ENCODE measurements around the gene RCSD1. TPM values are rescaled to one million over a fixed set of nuclear protein-coding genes. Genes with fewer than 3 reads are reported as not detected.

RCSD1 gene
- total RNA-seq, 5 donors from 2014 or later (not counting 1 experiment from before 2014, with no cell fraction given) = 101 to 126 (median 107) TPM

GRCh38 chr1:167701510-167701909 is 71.5 kb downstream of the RCSD1 start:
- Mint-ChIP-seq H3K4me1 (peaks cover 9 to 24% (median 20%) of the 10 kb centered on the region in 3 donors), H3K9me3 (no peaks in the 10 kb centered on the region), H3K27ac (peak overlapping the region; percentile 43 to 58), H3K36me3 (peaks cover 63% of the 10 kb centered on the region), H3K27me3 (no peaks in the 10 kb centered on the region), H3K4me3 (no peak overlapping the region)
- ChIA-PET POLR2A (no interaction called here), CTCF (interaction anchor here in 1 of 2 donors (1.1 kb wide), 1 partner anchor 20 kb away, joined by 3 read pairs; no protein-coding TSS in a partner anchor)
- Histone ChIP-seq H3K4me3 (ENCODE audit: control insufficient read depth in 1 of 2, extremely low read depth in 1 of 2, low read length in 1 of 2) (no peak overlapping the region), H3K27ac (ENCODE audit: low read length) (no peak overlapping the region), H3K4me1 (ENCODE audit: control insufficient read depth in 1 of 2, extremely low read depth in 1 of 2, insufficient read depth in 2 of 2, low read length in 2 of 2) (no peaks in the 10 kb centered on the region), H3K27me3 (replicated peaks in 1 of 2; ENCODE audit: control insufficient read depth in 2 of 2, extremely low read depth in 1 of 2, insufficient read depth in 2 of 2, low read length in 1 of 2) (no peaks in the 10 kb centered on the region), H3K36me3 (ENCODE audit: control insufficient read depth in 2 of 2, extremely low read depth in 1 of 2, insufficient read depth in 1 of 2, low read length in 1 of 2) (peaks cover 12 to 95% of the 10 kb centered on the region in 2 donors), H3K9me3 (no peaks in the 10 kb centered on the region)
- ATAC-seq (replicated peaks in 1 of 4) (no peak), DNase-seq (no peak)
- WGBS (ENCODE audit: insufficient coverage) = 80% methylated on average over 1 of the region's 1 CpG

GRCh38 chr1:167703557-167703956 is 73.5 kb downstream of the RCSD1 start:
- POLR2A ChIA-PET = no interaction called here
- no peaks in the 10 kb centered on the region for H3K4me1 ChIP-seq (ENCODE audit: control insufficient read depth in 1 of 2, extremely low read depth in 1 of 2, insufficient read depth in 2 of 2, low read length in 2 of 2)
- peak overlapping the region; percentile 40 to 78 for H3K27ac Mint-ChIP-seq
- H3K9me3 Mint-ChIP-seq = no peaks in the 10 kb centered on the region
- H3K9me3 ChIP-seq = no peaks in the 10 kb centered on the region
- no peak overlapping the region for H3K4me3 ChIP-seq (ENCODE audit: control insufficient read depth in 1 of 2, extremely low read depth in 1 of 2, low read length in 1 of 2)
- no peaks in the 10 kb centered on the region for H3K27me3 ChIP-seq (replicated peaks in 1 of 2; ENCODE audit: control insufficient read depth in 2 of 2, extremely low read depth in 1 of 2, insufficient read depth in 2 of 2, low read length in 1 of 2)
- no peaks in the 10 kb centered on the region for H3K27me3 Mint-ChIP-seq
- 100% methylated on average over 1 of the region's 1 CpG for WGBS (ENCODE audit: insufficient coverage)
- peaks cover 48% of the 10 kb centered on the region for H3K36me3 Mint-ChIP-seq
- DNase-seq (no peak), ATAC-seq (replicated peaks in 1 of 4) (no peak)
- peaks cover 2 to 77% of the 10 kb centered on the region in 2 donors for H3K36me3 ChIP-seq (ENCODE audit: control insufficient read depth in 2 of 2, extremely low read depth in 1 of 2, insufficient read depth in 1 of 2, low read length in 1 of 2)
- H3K4me3 Mint-ChIP-seq = no peak overlapping the region
- H3K27ac ChIP-seq (ENCODE audit: low read length) = no peak overlapping the region
- H3K4me1 Mint-ChIP-seq = peaks cover 10 to 33% (median 27%) of the 10 kb centered on the region in 3 donors
- CTCF ChIA-PET = no interaction called here

GRCh38 chr1:167704715-167705114 is 74.7 kb downstream of the RCSD1 start:
- H3K27me3 Mint-ChIP-seq = no peaks in the 10 kb centered on the region
- H3K4me3 Mint-ChIP-seq = no peak overlapping the region
- no peaks in the 10 kb centered on the region for H3K27me3 ChIP-seq (replicated peaks in 1 of 2; ENCODE audit: control insufficient read depth in 2 of 2, extremely low read depth in 1 of 2, insufficient read depth in 2 of 2, low read length in 1 of 2)
- no peak for ATAC-seq (replicated peaks in 1 of 4)
- peak overlapping the region in 1 of 2 donors; percentile 25 for H3K27ac Mint-ChIP-seq
- WGBS (ENCODE audit: insufficient coverage) = 85% methylated on average over 1 of the region's 2 CpGs
- H3K4me1 ChIP-seq (ENCODE audit: control insufficient read depth in 1 of 2, extremely low read depth in 1 of 2, insufficient read depth in 2 of 2, low read length in 2 of 2) = peaks cover 0 to 6% of the 10 kb centered on the region in 2 experiments
- no peak overlapping the region for H3K4me3 ChIP-seq (ENCODE audit: control insufficient read depth in 1 of 2, extremely low read depth in 1 of 2, low read length in 1 of 2)
- H3K9me3 Mint-ChIP-seq = no peaks in the 10 kb centered on the region
- H3K4me1 Mint-ChIP-seq = peaks cover 11 to 38% (median 28%) of the 10 kb centered on the region in 3 donors
- CTCF ChIA-PET = interaction anchor here in 1 of 2 donors (0.6 to 1.1 kb wide), 2 partner anchors 141 to 164 kb away, joined by 3 to 4 read pairs; no protein-coding TSS in a partner anchor
- H3K27ac ChIP-seq (ENCODE audit: low read length) = no peak overlapping the region
- H3K36me3 ChIP-seq (ENCODE audit: control insufficient read depth in 2 of 2, extremely low read depth in 1 of 2, insufficient read depth in 1 of 2, low read length in 1 of 2) = peaks cover 0 to 67% of the 10 kb centered on the region in 2 donors
- peaks cover 40% of the 10 kb centered on the region for H3K36me3 Mint-ChIP-seq
- no peak for DNase-seq
- no peaks in the 10 kb centered on the region for H3K9me3 ChIP-seq
- POLR2A ChIA-PET = no interaction called here

- H3K4me3 Mint-ChIP-seq = no peak overlapping the region
- Histone ChIP-seq H3K27ac (ENCODE audit: low read length) (no peak overlapping the region), H3K36me3 (ENCODE audit: control insufficient read depth in 2 of 2, extremely low read depth in 1 of 2, insufficient read depth in 1 of 2, low read length in 1 of 2) (peaks cover 0 to 62% of the 10 kb centered on the region in 2 donors), H3K4me1 (ENCODE audit: control insufficient read depth in 1 of 2, extremely low read depth in 1 of 2, insufficient read depth in 2 of 2, low read length in 2 of 2) (peaks cover 0 to 6% of the 10 kb centered on the region in 2 experiments), H3K4me3 (ENCODE audit: control insufficient read depth in 1 of 2, extremely low read depth in 1 of 2, low read length in 1 of 2) (no peak overlapping the region), H3K9me3 (no peaks in the 10 kb centered on the region), H3K27me3 (replicated peaks in 1 of 2; ENCODE audit: control insufficient read depth in 2 of 2, extremely low read depth in 1 of 2, insufficient read depth in 2 of 2, low read length in 1 of 2) (no peaks in the 10 kb centered on the region)
- ChIA-PET CTCF (interaction anchor here in 1 of 2 donors (0.6 kb wide), 1 partner anchor 141 kb away, joined by 3 read pairs; no protein-coding TSS in a partner anchor), POLR2A (no interaction called here)
- peaks cover 8 to 40% (median 25%) of the 10 kb centered on the region in 3 donors for H3K4me1 Mint-ChIP-seq
- DNase-seq (no peak), ATAC-seq (replicated peaks in 1 of 4) (no peak)
- 100% methylated on average over 3 of the region's 6 CpGs for WGBS (ENCODE audit: insufficient coverage)
- peaks cover 36% of the 10 kb centered on the region for H3K36me3 Mint-ChIP-seq
- no peaks in the 10 kb centered on the region for H3K27me3 Mint-ChIP-seq
- no peaks in the 10 kb centered on the region for H3K9me3 Mint-ChIP-seq
- peak overlapping the region in 1 of 2 donors; percentile 50 for H3K27ac Mint-ChIP-seq
These were observed 75.2 kb downstream of the RCSD1 start for GRCh38 chr1:167705250-167705649.

GRCh38 chr1:167706363-167706762 is 76.3 kb downstream of the RCSD1 start:
- WGBS (ENCODE audit: insufficient coverage) = no CpG with 5 or more reads among the region's 2 CpGs
- Histone ChIP-seq H3K4me1 (ENCODE audit: control insufficient read depth in 1 of 2, extremely low read depth in 1 of 2, insufficient read depth in 2 of 2, low read length in 2 of 2) (peaks cover 0 to 6% of the 10 kb centered on the region in 2 experiments), H3K36me3 (ENCODE audit: control insufficient read depth in 2 of 2, extremely low read depth in 1 of 2, insufficient read depth in 1 of 2, low read length in 1 of 2) (peaks cover 0 to 52% of the 10 kb centered on the region in 2 donors), H3K4me3 (ENCODE audit: control insufficient read depth in 1 of 2, extremely low read depth in 1 of 2, low read length in 1 of 2) (no peak overlapping the region), H3K27me3 (replicated peaks in 1 of 2; ENCODE audit: control insufficient read depth in 2 of 2, extremely low read depth in 1 of 2, insufficient read depth in 2 of 2, low read length in 1 of 2) (no peaks in the 10 kb centered on the region), H3K27ac (ENCODE audit: low read length) (no peak overlapping the region), H3K9me3 (no peaks in the 10 kb centered on the region)
- peaks cover 36% of the 10 kb centered on the region for H3K36me3 Mint-ChIP-seq
- H3K4me1 Mint-ChIP-seq = peaks cover 8 to 40% (median 25%) of the 10 kb centered on the region in 3 donors
- ChIA-PET POLR2A (no interaction called here), CTCF (no interaction called here)
- H3K4me3 Mint-ChIP-seq = no peak overlapping the region
- H3K27me3 Mint-ChIP-seq = no peaks in the 10 kb centered on the region
- peak overlapping the region; percentile 47 to 50 for H3K27ac Mint-ChIP-seq
- ATAC-seq (replicated peaks in 1 of 4) (no peak), DNase-seq (no peak)
- H3K9me3 Mint-ChIP-seq = no peaks in the 10 kb centered on the region

- Histone ChIP-seq H3K4me3 (ENCODE audit: control insufficient read depth in 1 of 2, extremely low read depth in 1 of 2, low read length in 1 of 2) (no peak overlapping the region), H3K27ac (ENCODE audit: low read length) (no peak overlapping the region), H3K36me3 (ENCODE audit: control insufficient read depth in 2 of 2, extremely low read depth in 1 of 2, insufficient read depth in 1 of 2, low read length in 1 of 2) (peaks cover 0 to 44% of the 10 kb centered on the region in 2 donors), H3K4me1 (ENCODE audit: control insufficient read depth in 1 of 2, extremely low read depth in 1 of 2, insufficient read depth in 2 of 2, low read length in 2 of 2) (peaks cover 0 to 6% of the 10 kb centered on the region in 2 experiments), H3K27me3 (replicated peaks in 1 of 2; ENCODE audit: control insufficient read depth in 2 of 2, extremely low read depth in 1 of 2, insufficient read depth in 2 of 2, low read length in 1 of 2) (no peaks in the 10 kb centered on the region), H3K9me3 (no peaks in the 10 kb centered on the region)
- Mint-ChIP-seq H3K9me3 (no peaks in the 10 kb centered on the region), H3K27me3 (no peaks in the 10 kb centered on the region), H3K4me1 (peaks cover 12 to 42% (median 25%) of the 10 kb centered on the region in 3 donors), H3K36me3 (peaks cover 31% of the 10 kb centered on the region), H3K4me3 (no peak overlapping the region), H3K27ac (peak overlapping the region; percentile 34 to 87)
- ChIA-PET POLR2A (interaction anchor here in 1 of 2 donors (0.6 kb wide), 1 partner anchor 16 kb away, joined by 3 read pairs; no protein-coding TSS in a partner anchor), CTCF (interaction anchor here in 1 of 2 donors (0.5 kb wide), 1 partner anchor 8 kb away, joined by 3 read pairs; no protein-coding TSS in a partner anchor)
- no peak for DNase-seq
- 94% methylated on average over 2 of the region's 10 CpGs for WGBS (ENCODE audit: insufficient coverage)
- no peak for ATAC-seq (replicated peaks in 1 of 4)
These were observed 77.2 kb downstream of the RCSD1 start for GRCh38 chr1:167706931-167707877.
